Fibroblast of skin of left biceps (primary cell): Measurements from ENCODE around the gene SPOCK1.
"Not testable (repeated sequence)": the region's sequence is repeated elsewhere in the genome, so short reads cannot be mapped to it uniquely, and the experiment has no call there.

Experiments used
- DNase-seq, 2 experiments: peaks; one replicate each; pipeline ENCODE4 v3.0.0-alpha.2; 2013; ENCODE audit warnings: low read depth in 2 of 2

SPOCK1 gene

GRCh38 chr5:137395011-137395755, 103.9 kb downstream of the SPOCK1 start:
- DNase-seq, result no peak

DNA sequence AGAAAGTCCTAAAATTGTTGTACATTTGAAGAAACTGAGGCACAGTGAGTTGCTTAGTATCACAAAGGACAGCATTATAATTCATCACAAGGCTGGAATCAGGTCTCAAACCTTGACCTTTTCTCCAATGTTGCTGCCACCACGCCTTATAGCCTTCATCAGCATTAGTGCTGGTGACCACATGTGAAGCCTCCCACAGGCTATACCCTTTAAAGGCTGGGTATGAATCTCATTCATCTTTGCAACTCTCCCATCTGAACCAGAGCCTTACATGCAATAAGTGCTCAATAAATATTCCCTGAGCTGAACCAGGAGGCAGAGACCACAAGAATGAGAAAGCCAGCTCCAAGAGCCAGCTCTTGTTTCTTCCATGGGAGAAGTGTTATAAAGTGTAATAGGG, 104.7 kb downstream of the SPOCK1 start:
- DNase-seq, result no peak

- no peak for DNase-seq
Observed at GRCh38 chr5:137393196-137393993, 105.7 kb downstream of the SPOCK1 start.

GRCh38 chr5:137392261-137392660, 106.9 kb downstream of the SPOCK1 start:
- DNase-seq, result no peak

DNA sequence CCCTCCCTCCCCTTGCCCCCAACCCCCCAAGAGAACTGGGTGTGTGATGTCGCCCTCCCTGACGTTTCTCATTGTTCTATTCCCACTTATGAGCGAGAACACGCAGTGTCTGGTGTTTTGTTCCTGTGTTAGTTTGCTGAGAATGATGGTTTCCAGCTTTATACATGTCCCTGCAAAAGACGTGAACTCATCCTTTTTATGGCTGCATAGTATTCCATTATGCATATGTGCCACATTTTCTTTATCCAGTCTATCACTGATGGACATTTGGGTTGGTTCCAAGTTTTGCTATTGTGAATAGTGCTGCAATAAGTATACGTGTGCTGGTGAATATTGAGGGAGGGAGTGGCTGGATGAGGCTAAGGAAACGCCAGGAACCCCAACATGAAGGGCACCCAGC, 108.1 kb downstream of the SPOCK1 start:
- not testable (repeated sequence) for DNase-seq

DNA sequence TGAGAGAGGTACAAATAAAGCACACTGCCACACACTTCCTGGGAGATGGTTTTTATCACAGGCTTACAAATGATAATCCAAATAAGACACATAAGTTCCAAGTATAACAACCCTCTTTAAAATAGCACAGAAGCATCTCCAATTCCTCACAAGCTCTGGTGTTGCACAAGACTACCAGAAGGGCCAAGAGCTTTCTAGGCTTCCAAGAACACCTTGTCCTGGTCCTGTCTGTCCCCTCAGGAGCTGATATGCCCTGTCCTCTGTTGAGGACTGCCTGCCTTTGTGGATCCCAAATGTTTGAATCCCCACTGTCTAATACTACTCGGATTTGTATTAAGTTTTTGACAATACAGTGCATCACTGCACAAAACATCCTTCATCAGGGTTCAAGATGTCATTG, 110.1 kb downstream of the SPOCK1 start:
- no peak for DNase-seq

DNA sequence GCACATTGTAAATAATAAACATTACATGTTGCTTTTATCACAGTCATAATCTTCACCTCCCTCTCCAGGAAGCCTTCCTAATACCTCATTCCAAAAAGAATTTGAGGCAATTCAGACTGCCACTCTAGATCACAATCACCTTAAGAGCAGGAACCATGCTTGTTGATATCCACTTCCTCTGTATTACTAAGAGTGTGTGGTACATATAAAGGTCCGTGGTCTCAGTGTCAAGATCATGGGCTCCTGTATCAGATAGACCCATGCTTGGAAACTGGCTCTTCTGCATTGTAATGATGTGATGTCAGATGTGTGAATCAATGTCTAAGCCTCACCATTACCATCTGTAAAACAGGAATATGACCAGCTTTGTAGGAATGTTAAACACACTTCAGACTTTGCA, 114.1 kb downstream of the SPOCK1 start:
- DNase-seq, result no peak

DNA sequence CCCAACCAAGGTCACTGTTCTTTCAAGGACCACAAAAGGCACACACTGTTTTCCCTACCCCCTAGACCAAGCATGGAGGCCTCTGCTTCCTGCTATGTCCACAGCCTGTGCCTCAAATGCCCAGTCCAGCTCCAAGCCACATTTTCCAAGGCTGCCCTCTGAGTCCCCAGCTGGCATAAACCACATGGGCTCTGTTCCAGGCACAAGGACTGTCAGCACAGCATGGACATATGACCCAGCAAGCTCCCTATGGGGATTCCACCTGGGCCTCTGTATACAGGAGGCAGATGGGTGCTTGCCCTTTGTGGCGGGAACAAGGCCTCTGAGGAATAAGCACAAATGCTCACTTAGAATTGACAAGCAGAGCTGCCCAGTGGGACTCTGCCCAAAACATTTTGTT, 115.2 kb downstream of the SPOCK1 start:
- no peak for DNase-seq

- DNase-seq, result no peak
Observed at GRCh38 chr5:137381555-137381954, 117.6 kb downstream of the SPOCK1 start.

DNA sequence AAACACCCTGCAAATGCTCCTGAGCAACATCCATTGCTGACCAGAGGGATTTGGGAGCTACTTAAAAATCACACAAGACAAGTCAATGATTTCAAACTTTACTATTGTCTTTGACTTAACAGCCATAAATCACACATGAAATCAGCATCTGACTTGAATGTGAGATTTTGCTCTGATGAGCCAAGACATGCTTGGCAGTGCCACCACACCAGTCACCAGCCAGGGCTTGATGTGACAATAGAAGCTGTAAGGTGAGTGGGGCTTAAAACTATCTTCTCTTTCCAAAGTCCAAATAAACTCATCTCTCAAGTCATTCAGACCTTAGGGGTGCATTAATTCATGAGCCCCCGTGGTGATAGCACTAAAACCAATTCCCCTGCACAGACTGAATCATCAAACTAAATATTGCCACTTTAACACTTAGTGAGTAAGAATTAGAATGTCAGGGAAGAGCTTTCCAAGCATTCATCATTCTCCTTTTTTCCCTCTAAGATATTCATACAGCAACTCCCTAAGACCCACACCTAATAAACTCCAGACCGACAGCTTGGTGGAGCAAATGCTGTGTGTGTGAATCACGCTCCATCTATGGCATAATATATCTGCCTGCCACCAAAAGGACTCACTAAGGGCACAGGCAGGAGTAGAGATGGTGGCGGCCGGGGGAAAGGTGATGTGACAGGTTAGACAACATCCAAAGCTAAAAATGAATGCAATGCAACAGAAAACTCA, 119.4 kb downstream of the SPOCK1 start:
- DNase-seq, result no peak

DNA sequence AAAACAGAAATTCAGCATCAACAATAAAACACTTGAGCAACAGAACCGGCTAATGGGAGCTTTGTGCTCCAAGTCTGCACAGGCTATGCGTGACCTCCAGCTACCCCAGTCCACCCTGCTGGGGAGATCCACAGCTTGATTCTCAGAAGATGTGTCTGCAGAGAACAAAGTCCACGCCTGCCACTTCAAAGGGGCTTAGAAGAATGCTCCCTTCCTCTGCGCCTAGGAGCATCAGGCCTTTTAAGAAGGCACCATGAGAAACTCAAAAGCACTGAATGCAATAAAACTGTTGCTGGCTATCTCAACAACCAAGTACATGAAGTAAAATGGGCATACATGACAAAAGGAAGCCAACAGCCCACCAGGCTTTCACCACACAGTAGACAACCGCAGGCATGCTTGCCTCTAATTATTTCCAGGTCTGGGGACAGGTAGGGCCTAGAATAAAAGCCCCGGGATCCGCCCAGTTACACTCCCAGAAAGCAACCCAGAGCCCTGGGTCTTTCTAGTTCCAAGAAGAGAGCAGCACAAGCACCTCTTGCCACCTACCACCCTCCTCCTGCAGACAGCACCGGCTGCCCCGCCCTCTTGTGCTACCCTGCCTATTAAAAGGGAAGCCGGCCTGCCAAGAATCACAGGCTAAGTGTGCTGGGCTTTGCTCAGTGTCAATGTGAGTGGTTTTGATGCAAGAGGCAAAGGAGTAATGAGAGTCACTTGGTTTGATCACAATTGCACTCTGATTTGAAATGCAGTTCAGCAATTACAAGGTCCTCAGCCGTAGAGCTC, 123.2 kb downstream of the SPOCK1 start:
- DNase-seq, result no peak

DNA sequence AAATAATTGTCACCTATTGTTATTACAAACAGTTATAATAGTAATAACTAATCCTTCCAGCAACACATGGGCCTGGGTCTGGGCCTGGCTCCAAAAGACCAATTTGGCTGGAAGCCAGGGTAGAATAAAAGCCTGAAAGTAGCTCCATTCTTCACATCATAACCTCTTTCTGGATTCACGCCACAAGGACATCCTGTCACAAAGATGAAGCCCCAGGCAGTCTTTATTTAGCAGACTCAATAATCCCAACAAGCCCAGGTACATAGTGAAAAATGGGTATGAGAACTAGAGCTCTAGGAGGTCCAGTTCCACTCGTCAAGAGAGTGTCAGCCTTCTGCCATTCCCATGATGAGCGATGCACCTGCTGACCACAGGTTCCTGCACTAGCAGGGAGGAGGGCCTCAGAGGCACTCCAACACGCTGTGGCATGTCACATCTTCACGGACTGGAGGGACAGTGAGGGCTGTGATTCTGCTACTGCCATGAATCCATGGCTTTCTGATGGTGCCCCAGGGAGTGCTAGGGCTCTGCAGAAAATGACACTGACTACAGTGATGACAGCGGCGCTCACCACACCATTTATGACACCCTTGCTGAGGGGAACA, 124.9 kb downstream of the SPOCK1 start:
- DNase-seq, result no peak

- DNase-seq, result no peak
Observed at GRCh38 chr5:137372773-137373160, 126.4 kb downstream of the SPOCK1 start.

DNA sequence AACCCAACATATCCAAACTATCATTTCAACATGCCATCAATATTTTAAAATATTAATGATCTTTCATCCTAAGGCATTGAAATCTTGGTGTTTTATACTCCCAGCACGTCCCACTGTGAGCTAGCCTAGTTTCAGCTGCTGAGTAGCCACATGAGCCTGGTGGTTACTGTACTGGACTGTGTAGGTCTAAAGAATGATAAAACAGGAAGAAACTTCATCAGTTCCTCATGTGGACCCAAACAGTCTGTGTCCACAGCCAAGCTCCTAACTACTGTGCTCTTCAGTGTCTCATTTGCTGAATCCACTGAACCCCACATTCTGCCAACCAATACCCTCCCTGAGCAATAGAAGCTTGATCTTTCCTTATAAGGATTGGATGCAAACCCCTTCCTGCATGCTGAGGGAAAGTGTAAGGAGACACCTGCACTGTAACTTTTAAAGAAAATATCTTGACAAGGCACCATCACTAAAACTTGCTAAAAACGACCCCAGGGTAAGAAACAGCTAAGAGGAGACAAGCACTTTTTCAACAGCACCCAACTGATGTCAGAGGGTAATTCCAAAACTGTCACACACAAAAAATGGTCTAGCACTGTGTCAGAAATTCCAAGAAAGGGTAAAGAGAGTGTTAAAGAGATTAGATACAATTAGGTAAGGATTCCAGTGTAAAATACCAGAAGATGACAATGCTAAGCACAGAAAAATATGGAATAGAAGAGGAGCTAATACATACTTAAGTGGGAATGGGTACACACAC, 126.9 kb downstream of the SPOCK1 start:
- no peak for DNase-seq

- DNase-seq, result no peak
Observed at GRCh38 chr5:137370096-137371071, 128.7 kb downstream of the SPOCK1 start.

- no peak for DNase-seq
Observed at GRCh38 chr5:137368651-137369050, 130.5 kb downstream of the SPOCK1 start.

GRCh38 chr5:137367951-137368350, 131.2 kb downstream of the SPOCK1 start:
- no peak for DNase-seq

- no peak for DNase-seq
Observed at GRCh38 chr5:137366526-137366925, 132.6 kb downstream of the SPOCK1 start.

GRCh38 chr5:137365126-137365865, 133.8 kb downstream of the SPOCK1 start:
- DNase-seq, result no peak
